Pancreas (tissue), 10 donors: Measurements from ENCODE around the gene C14orf132. TPM values are rescaled to one million over a fixed set of nuclear protein-coding genes. Genes with fewer than 3 reads are reported as not detected.

ENCODE experiments used
- ATAC-seq, 4 donors: fragments of 200-7000 bp; cut with Tn5 transposase; one replicate each; pipeline versions ENCODE4 v1.8.0 to v1.9.1; 2020; ENCODE audit warnings: mild to moderate bottlenecking in 4 of 4, moderate library complexity in 4 of 4
- DNase-seq, 6 donors: peaks; one replicate each; pipeline ENCODE4 v3.0.0-alpha.2; 2020
- FAIRE-seq: peaks from 2 replicates; lab custom pipeline; 2012; peaks lifted over from hg19 to GRCh38; lab: Jason Lieb, UNC
- H3K27ac ChIP-seq, 4 donors: fragments of 200-600 bp; sonication (generic); 1 replicate in 3 of 4; 2 replicates in 1 of 4; pipeline versions ENCODE4 v1.5.0 to v1.8.0; 2020
- H3K27me3 ChIP-seq, 4 donors: fragments of 200-600 bp; one replicate each; pipeline ENCODE4 v1.8.0; 2021
- H3K36me3 ChIP-seq, 3 donors: fragments of 200-600 bp; sonication (generic) in 1 of 3; one replicate each; pipeline versions ENCODE4 v1.5.0 to v1.8.0; 2020 to 2021
- H3K4me1 ChIP-seq, 3 donors: fragments of 200-600 bp; one replicate each; pipeline ENCODE4 v1.8.0; 2021
- H3K4me3 ChIP-seq, 4 donors: fragments of 200-600 bp; sonication (generic) in 2 of 4; one replicate each; pipeline versions ENCODE4 v1.5.0 to v1.8.0; 2020 to 2021
- H3K9me3 ChIP-seq, 4 donors: fragments of 200-600 bp; one replicate each; pipeline ENCODE4 v1.8.0; 2021
- WGBS, 2 donors: extraction: QIAGEN DNeasy Blood & Tissue Kit; methylation state at CpG; one replicate each; pipeline ENCODE4 v1.1.7; 2013; 5-methylcytosine and 5-hydroxymethylcytosine counted together
- intact Hi-C, 3 donors: fragments of 100-400 bp; cut with DNase I; formaldehyde crosslinking; loops; one replicate each; pipeline versions ENCODE4 v1.11.1 to v1.14.2; 2022
- polyA plus RNA-seq, 2 donors: library from polyadenylated mRNA; stranded (reverse); fragments of 200-250 nt; gene quantifications; one replicate each; pipeline ENCODE4 v1.2.3, GENCODE V29; 2013
- total RNA-seq, 6 donors: library from RNA; stranded (reverse); fragmentation: NEBNext Ultra II Directional in 4 of 6; extraction: Animal tissue kit (Norgen Biotek cat#: 25700) in 4 of 6; gene quantifications; one replicate each; pipeline versions ENCODE4 v1.2.1 to v1.2.4, GENCODE V29; 2021 to 2023
- TF ChIP-seq, protein P1 (sequence below), 4 donors: fragments of 200-600 bp; sonication (generic) in 3 of 4; IDR thresholded peaks; one replicate each; pipeline versions ENCODE4 v1.5.0 to v1.8.0; 2021; ENCODE audit warnings: antibody characterized with exemption in 4 of 4
- donor health status: healthy with polysubstance abuse.
- donor health status: DM: no; HTN: no; CAD: no; lungs with moderate emphysema.
- donor health status: DM: no; HTN: no; CAD: no.
- donor health status: control.
- donor health status: control.
- donor health status: Bipolar disorder and iron deficiency.
- donor health status: DM: yes; HTN: yes; CAD: no.
- donor health status: DM: no; HTN: no; CAD: no.
- donor health status: DM: no; HTN: no; CAD: no.
- donor health status: DM: yes; HTN: yes; CAD: no.

The C14orf132 gene
- total and polyA plus RNA-seq, 8 donors, result 1.5 to 11.7 (median 3.7) TPM

DNA sequence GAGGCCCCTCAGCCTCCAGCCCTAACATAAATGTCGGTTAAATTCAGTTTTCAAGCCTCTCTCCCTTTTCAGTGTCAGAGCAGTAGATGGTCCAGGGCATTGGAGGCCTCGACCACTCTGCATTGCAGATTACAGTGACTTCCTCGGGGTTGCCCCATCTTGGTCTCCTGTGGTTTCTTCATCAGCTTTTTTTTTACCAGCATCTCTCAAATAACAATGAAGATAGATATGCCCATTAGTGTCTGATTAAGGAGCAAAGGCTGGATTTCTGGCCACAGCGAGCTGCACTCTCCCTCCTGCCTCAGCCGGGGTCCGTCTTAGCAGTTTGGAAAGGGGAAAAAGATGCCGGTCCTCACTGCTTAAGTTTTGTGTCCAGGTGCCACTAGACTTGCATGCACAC, 49.7 kb downstream of the C14orf132 start:
- DNase-seq, result peak in 1 of 6 donors; percentile 9
- Histone ChIP-seq H3K36me3 (no peaks in the 10 kb centered on the region), H3K4me3 (no peak overlapping the region), H3K27me3 (no peaks in the 10 kb centered on the region), H3K9me3 (no peaks in the 10 kb centered on the region), H3K27ac (no peak overlapping the region), H3K4me1 (no peaks in the 10 kb centered on the region)
- FAIRE-seq, result no peak
- 85 to 89% methylated on average over 7 of the region's 7 CpGs for whole genome bisulfite sequencing, 2 donors
- no peak for ATAC-seq
- intact Hi-C loops, result no loop called here
- TF ChIP-seq, protein P1, sequence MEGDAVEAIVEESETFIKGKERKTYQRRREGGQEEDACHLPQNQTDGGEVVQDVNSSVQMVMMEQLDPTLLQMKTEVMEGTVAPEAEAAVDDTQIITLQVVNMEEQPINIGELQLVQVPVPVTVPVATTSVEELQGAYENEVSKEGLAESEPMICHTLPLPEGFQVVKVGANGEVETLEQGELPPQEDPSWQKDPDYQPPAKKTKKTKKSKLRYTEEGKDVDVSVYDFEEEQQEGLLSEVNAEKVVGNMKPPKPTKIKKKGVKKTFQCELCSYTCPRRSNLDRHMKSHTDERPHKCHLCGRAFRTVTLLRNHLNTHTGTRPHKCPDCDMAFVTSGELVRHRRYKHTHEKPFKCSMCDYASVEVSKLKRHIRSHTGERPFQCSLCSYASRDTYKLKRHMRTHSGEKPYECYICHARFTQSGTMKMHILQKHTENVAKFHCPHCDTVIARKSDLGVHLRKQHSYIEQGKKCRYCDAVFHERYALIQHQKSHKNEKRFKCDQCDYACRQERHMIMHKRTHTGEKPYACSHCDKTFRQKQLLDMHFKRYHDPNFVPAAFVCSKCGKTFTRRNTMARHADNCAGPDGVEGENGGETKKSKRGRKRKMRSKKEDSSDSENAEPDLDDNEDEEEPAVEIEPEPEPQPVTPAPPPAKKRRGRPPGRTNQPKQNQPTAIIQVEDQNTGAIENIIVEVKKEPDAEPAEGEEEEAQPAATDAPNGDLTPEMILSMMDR (IDR thresholded peaks at IDR 0.05), result no peak

DNA sequence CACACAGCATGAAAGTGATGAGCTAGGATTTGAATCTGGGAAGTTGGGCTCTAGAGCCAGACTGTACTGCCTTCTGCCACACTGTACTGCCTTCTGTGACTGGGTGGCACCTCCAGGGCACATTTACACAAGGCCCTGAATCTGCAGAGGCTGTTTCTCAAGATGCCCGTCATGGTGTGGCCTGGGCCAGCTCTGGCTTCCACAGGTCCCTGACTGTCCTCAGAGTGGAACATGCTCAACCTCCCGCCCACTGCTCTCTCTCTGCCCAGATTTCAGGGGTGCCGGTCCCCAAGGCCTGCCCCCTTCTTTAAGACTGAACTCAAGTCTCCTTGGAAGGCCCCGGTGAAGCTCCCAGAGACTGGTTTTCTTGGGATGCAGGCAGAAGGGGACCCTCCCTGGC, 50.2 kb downstream of the C14orf132 start:
- WGBS, 2 donors, result 82 to 90% methylated on average over 4 of the region's 4 CpGs
- ATAC-seq (no peak), DNase-seq (peak in 1 of 6 donors; percentile 38), FAIRE-seq (no peak)
- Histone ChIP-seq H3K9me3 (no peaks in the 10 kb centered on the region), H3K4me1 (no peaks in the 10 kb centered on the region), H3K4me3 (no peak overlapping the region), H3K27me3 (no peaks in the 10 kb centered on the region), H3K27ac (no peak overlapping the region), H3K36me3 (no peaks in the 10 kb centered on the region)
- intact Hi-C loops, result no loop called here
- TF ChIP-seq, protein P1 (IDR thresholded peaks at IDR 0.05), result no peak

DNA sequence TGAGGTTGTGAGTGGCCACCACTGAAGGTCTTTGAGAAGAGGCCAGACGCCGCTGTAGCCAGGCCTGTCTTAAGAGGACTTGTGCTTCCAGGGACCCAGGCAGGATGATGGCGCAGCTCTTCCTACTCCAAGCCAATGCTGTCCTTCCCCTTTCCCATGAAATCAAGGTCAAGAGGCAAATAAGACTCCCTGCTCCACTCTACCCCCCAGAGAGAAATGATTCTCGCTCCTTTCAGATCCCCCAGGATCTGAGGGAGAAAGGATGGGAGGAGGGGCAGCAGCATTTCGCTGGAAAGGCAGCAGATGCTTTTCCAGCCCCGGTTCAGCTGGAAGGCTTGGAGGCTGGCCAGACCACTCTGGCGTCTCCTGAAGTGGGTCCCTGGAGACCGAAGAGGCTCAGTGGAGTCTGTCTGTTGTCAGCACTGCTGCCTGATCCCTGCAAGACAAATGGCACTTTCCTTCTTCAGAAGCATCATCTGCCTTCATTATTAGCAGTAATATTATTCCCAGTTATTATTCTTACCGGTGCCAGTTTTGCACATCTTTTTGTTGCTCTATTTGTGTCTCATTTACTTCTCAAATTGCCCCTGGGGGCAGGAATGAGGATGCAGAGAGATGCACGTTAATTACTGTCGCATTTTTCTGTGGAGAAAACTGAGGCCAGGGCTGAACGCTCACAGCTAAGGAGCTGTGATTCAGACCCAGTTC, 51.4 kb downstream of the C14orf132 start:
- H3K9me3 ChIP-seq, result no peaks in the 10 kb centered on the region
- no peak for FAIRE-seq
- 48 to 59% methylated on average over 12 of the region's 12 CpGs for WGBS, 2 donors
- no peak overlapping the region for H3K27ac ChIP-seq
- no peaks in the 10 kb centered on the region for H3K36me3 ChIP-seq
- no peak overlapping the region for H3K4me3 ChIP-seq
- TF ChIP-seq, protein P1 (IDR thresholded peaks at IDR 0.05), result no peak
- peak in 2 of 6 donors; percentile 23 to 58 for DNase-seq
- peak in 3 of 4 donors; percentile 61 to 71 (median 68) for ATAC-seq
- no peaks in the 10 kb centered on the region for H3K27me3 ChIP-seq
- no peaks in the 10 kb centered on the region for H3K4me1 ChIP-seq
- intact Hi-C loops, result loop anchor here in 2 of 3 donors (10.0 kb wide), 3 partner anchors 86 to 334 kb away; no protein-coding TSS in a partner anchor

DNA sequence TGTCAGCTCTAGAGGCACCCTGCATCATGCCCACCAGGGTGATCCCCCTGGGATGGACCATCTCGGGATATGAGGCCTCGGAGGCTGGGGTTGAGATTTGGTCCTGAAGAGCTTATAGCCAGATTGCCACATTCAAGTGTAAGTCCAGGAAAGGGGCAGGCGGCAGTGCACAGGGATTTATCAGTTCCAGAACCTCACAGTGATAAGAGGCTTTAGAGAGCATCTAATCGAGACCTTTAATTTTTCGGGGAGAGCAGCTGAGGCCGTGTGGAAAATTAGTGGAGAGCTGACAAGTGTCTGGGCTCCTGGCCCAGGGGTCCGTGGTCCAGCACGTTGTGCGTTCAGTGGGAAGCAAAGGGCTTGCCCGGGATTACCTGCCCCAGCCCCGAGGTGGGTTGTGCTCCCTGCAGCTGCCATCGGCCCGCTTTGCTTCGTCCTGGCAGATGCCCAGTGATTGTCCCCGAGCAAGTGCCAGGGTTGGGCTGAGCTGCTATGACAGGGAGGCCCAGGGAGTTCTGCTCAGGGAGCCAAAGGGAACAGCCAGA, 52.1 kb downstream of the C14orf132 start:
- Histone ChIP-seq H3K36me3 (no peaks in the 10 kb centered on the region), H3K27ac (no peak overlapping the region), H3K9me3 (no peaks in the 10 kb centered on the region), H3K4me3 (no peak overlapping the region), H3K27me3 (no peaks in the 10 kb centered on the region), H3K4me1 (no peaks in the 10 kb centered on the region)
- FAIRE-seq (no peak), DNase-seq (peak in 1 of 6 donors; percentile 46), ATAC-seq (peak in 1 of 4 donors; percentile 30)
- WGBS, 2 donors, result 42 to 58% methylated on average over 15 of the region's 15 CpGs
- intact Hi-C loops, result loop anchor here in 2 of 3 donors (10.0 kb wide), 3 partner anchors 86 to 334 kb away; no protein-coding TSS in a partner anchor
- TF ChIP-seq, protein P1 (IDR thresholded peaks at IDR 0.05), result no peak
